Astrocyte (in vitro differentiated cells and primary cell): ENCODE measurements around the gene NIT2. TPM values are rescaled to one million over a fixed set of nuclear protein-coding genes. Genes with fewer than 3 reads are reported as not detected.
"Not testable (repeated sequence)": the region's sequence is repeated elsewhere in the genome, so short reads cannot be mapped to it uniquely, and the experiment has no call there.

Experiments used
- DNase-seq: peaks from one replicate; pipeline ENCODE4 v3.0.0-alpha.2; 2010; ENCODE audit warnings: low read depth
- FAIRE-seq: peaks from 2 replicates; lab custom pipeline; 2011; peaks lifted over from hg19 to GRCh38; lab: Jason Lieb, UNC
- H2AFZ ChIP-seq: 2 replicates; pipeline ENCODE4 v1.6.0; 2012; ENCODE audit warnings: low read depth, low read length, inconsistent platforms
- H3K27ac ChIP-seq: 2 replicates; pipeline ENCODE4 v1.5.1; 2011; ENCODE audit warnings: low read depth, low read length, inconsistent platforms
- H3K27me3 ChIP-seq: 2 replicates; pipeline ENCODE4 v1.6.0; 2011; ENCODE audit warnings: low read length, inconsistent platforms; ENCODE audit not compliant: insufficient read depth
- H3K36me3 ChIP-seq: 2 replicates; pipeline ENCODE4 v1.5.1; 2011; ENCODE audit warnings: low read length, inconsistent platforms; ENCODE audit not compliant: insufficient read depth
- H3K4me1 ChIP-seq: 2 replicates; pipeline ENCODE4 v1.5.1; 2011; ENCODE audit warnings: low read length, inconsistent platforms; ENCODE audit not compliant: insufficient read depth
- H3K4me2 ChIP-seq: 2 replicates; pipeline ENCODE4 v1.6.0; 2012; ENCODE audit warnings: low read length, inconsistent platforms
- H3K4me3 ChIP-seq: 2 replicates; pipeline ENCODE4 v1.5.1; 2011; ENCODE audit warnings: low read depth, mild to moderate bottlenecking, low read length, inconsistent platforms; ENCODE audit not compliant: insufficient read depth
- H3K79me2 ChIP-seq: 2 replicates; pipeline ENCODE4 v1.6.0; 2012; ENCODE audit warnings: mild to moderate bottlenecking, low read length, inconsistent platforms; ENCODE audit not compliant: insufficient read depth
- H3K9ac ChIP-seq: 2 replicates; pipeline ENCODE4 v1.6.0; 2012; ENCODE audit warnings: mild to moderate bottlenecking, low read length, inconsistent platforms
- H3K9me3 ChIP-seq: 2 replicates; pipeline ENCODE4 v1.5.1; 2012; ENCODE audit warnings: low read depth, mild to moderate bottlenecking, low read length, inconsistent platforms; ENCODE audit not compliant: insufficient read depth
- H4K20me1 ChIP-seq: 2 replicates; pipeline ENCODE4 v1.6.0; 2012; ENCODE audit warnings: low read length, inconsistent platforms; ENCODE audit not compliant: insufficient read depth
- H3K27ac Mint-ChIP-seq: one replicate; pipeline ENCODE4 v1.8.0; 2021; ENCODE audit warnings: mild to moderate bottlenecking, mixed read lengths; ENCODE audit not compliant: unreplicated experiment
- H3K27me3 Mint-ChIP-seq: one replicate; pipeline ENCODE4 v1.8.0; 2021; ENCODE audit warnings: low read depth, mixed read lengths; ENCODE audit not compliant: unreplicated experiment
- H3K36me3 Mint-ChIP-seq: one replicate; pipeline ENCODE4 v1.8.0; 2021; ENCODE audit warnings: low read depth, mixed read lengths; ENCODE audit not compliant: unreplicated experiment
- H3K4me1 Mint-ChIP-seq: one replicate; pipeline ENCODE4 v1.8.0; 2021; ENCODE audit warnings: low read depth, mixed read lengths; ENCODE audit not compliant: unreplicated experiment
- H3K4me3 Mint-ChIP-seq: one replicate; pipeline ENCODE4 v1.8.0; 2021; ENCODE audit warnings: mild to moderate bottlenecking, moderate library complexity, mixed read lengths; ENCODE audit not compliant: unreplicated experiment
- H3K9me3 Mint-ChIP-seq: one replicate; pipeline ENCODE4 v1.8.0; 2021; ENCODE audit warnings: mild to moderate bottlenecking, mixed read lengths; ENCODE audit not compliant: unreplicated experiment
- EZH2 ChIP-seq: IDR thresholded peaks from 2 replicates; pipeline ENCODE4 v1.6.1; 2012; ENCODE audit warnings: mild to moderate bottlenecking, low read length, inconsistent platforms; ENCODE audit not compliant: insufficient read depth
- total RNA-seq: library from RNA; stranded (reverse); gene quantifications from 2 replicates; pipeline ENCODE4 v1.2.1, GENCODE V29; 2021
- TF ChIP-seq, protein P1 (sequence below): IDR thresholded peaks from 2 replicates; pipeline ENCODE4 v1.5.1; 2011; ENCODE audit warnings: low read depth, mild to moderate bottlenecking, inconsistent platforms, low read length, moderate library complexity; ENCODE audit not compliant: insufficient read depth

The NIT2 gene
- total RNA-seq, 1 donor from 2014 or later, result 47.7 TPM

GRCh38 chr3:100333051-100333450 lies 1.5 kb upstream of the NIT2 start:
- TF ChIP-seq, protein P1, sequence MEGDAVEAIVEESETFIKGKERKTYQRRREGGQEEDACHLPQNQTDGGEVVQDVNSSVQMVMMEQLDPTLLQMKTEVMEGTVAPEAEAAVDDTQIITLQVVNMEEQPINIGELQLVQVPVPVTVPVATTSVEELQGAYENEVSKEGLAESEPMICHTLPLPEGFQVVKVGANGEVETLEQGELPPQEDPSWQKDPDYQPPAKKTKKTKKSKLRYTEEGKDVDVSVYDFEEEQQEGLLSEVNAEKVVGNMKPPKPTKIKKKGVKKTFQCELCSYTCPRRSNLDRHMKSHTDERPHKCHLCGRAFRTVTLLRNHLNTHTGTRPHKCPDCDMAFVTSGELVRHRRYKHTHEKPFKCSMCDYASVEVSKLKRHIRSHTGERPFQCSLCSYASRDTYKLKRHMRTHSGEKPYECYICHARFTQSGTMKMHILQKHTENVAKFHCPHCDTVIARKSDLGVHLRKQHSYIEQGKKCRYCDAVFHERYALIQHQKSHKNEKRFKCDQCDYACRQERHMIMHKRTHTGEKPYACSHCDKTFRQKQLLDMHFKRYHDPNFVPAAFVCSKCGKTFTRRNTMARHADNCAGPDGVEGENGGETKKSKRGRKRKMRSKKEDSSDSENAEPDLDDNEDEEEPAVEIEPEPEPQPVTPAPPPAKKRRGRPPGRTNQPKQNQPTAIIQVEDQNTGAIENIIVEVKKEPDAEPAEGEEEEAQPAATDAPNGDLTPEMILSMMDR, result no peak
- no peak for TF ChIP-seq EZH2
- Histone ChIP-seq H3K4me3 (no peak overlapping the region), H4K20me1 (no peaks in the 10 kb centered on the region), H3K79me2 (no peaks in the 10 kb centered on the region), H3K27me3 (no peaks in the 10 kb centered on the region), H3K4me2 (no peak overlapping the region), H3K36me3 (no peaks in the 10 kb centered on the region), H3K9ac (no peak overlapping the region), H3K9me3 (no peaks in the 10 kb centered on the region), H3K27ac (no peak overlapping the region), H3K4me1 (peaks cover 6% of the 10 kb centered on the region), H2AFZ (no peak overlapping the region)
- H3K9me3 Mint-ChIP-seq, result no peaks in the 10 kb centered on the region
- H3K27ac Mint-ChIP-seq, result no peak overlapping the region
- no peaks in the 10 kb centered on the region for H3K27me3 Mint-ChIP-seq
- no peak overlapping the region for H3K4me3 Mint-ChIP-seq
- H3K36me3 Mint-ChIP-seq, result peaks cover under 1% of the 10 kb centered on the region
- H3K4me1 Mint-ChIP-seq, result peaks cover 3% of the 10 kb centered on the region
- DNase-seq (no peak), FAIRE-seq (no peak)

DNA sequence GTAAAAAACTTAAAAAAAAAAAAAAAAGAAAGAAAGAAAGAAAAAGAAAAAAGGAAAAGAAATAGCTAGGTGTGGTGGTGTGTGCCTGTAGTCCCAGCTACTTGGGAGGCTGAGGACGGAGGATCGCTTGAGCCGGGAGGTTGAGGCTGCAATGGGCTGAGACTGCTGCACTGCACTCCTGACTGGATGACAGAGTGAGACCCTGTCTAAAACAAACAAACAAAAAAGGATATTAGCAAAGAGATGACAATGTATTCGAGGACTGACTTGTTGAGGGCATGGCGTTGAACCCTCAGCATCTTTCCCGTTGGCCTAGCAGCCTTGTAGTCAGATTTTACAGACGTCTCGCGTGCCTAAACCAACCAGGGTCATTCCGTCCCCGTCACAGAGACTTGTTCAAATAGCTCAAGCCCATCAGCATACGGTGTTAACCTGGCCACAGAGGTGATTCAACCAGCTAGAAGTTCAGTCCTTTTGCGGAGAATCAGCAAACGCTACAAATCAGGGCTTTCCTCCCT lies 528 bp upstream of the NIT2 start:
- H3K9me3 Mint-ChIP-seq, result no peaks in the 10 kb centered on the region
- H3K9ac ChIP-seq, result peak overlapping the region; percentile 85
- peak overlapping the region; percentile 100 for H2AFZ ChIP-seq
- H3K4me3 Mint-ChIP-seq, result peak overlapping the region; percentile 83
- no peaks in the 10 kb centered on the region for H3K27me3 ChIP-seq
- no peak for TF ChIP-seq EZH2
- TF ChIP-seq, protein P1, result no peak
- FAIRE-seq (no peak), DNase-seq (no peak)
- H3K27me3 Mint-ChIP-seq, result no peaks in the 10 kb centered on the region
- no peaks in the 10 kb centered on the region for H3K79me2 ChIP-seq
- peak overlapping the region; percentile 100 for H3K4me2 ChIP-seq
- H4K20me1 ChIP-seq, result no peaks in the 10 kb centered on the region
- peaks cover 6% of the 10 kb centered on the region for H3K4me1 ChIP-seq
- peak overlapping the region; percentile 88 for H3K4me3 ChIP-seq
- H3K9me3 ChIP-seq, result no peaks in the 10 kb centered on the region
- H3K4me1 Mint-ChIP-seq, result peaks cover 3% of the 10 kb centered on the region
- no peaks in the 10 kb centered on the region for H3K36me3 ChIP-seq
- peaks cover 4% of the 10 kb centered on the region for H3K36me3 Mint-ChIP-seq
- peak overlapping the region; percentile 46 for H3K27ac ChIP-seq
- H3K27ac Mint-ChIP-seq, result peak overlapping the region; percentile 42

GRCh38 chr3:100335434-100335833 lies 877 bp downstream of the NIT2 start:
- H3K36me3 Mint-ChIP-seq, result peaks cover 4% of the 10 kb centered on the region
- Histone ChIP-seq H4K20me1 (no peaks in the 10 kb centered on the region), H3K27ac (peak overlapping the region; percentile 41), H3K4me2 (peak overlapping the region; percentile 100), H3K9me3 (no peaks in the 10 kb centered on the region), H3K79me2 (no peaks in the 10 kb centered on the region), H3K36me3 (no peaks in the 10 kb centered on the region), H3K9ac (peak overlapping the region; percentile 85), H3K4me3 (peak overlapping the region; percentile 88), H3K4me1 (peaks cover 6% of the 10 kb centered on the region), H2AFZ (peak overlapping the region; percentile 100), H3K27me3 (no peaks in the 10 kb centered on the region)
- FAIRE-seq, result no peak
- H3K4me1 Mint-ChIP-seq, result peaks cover 3% of the 10 kb centered on the region
- TF ChIP-seq EZH2, result no peak
- TF ChIP-seq, protein P1, result no peak
- no peaks in the 10 kb centered on the region for H3K9me3 Mint-ChIP-seq
- peak overlapping the region; percentile 87 for H3K4me3 Mint-ChIP-seq
- no peak for DNase-seq
- peak overlapping the region; percentile 41 for H3K27ac Mint-ChIP-seq
- no peaks in the 10 kb centered on the region for H3K27me3 Mint-ChIP-seq

DNA sequence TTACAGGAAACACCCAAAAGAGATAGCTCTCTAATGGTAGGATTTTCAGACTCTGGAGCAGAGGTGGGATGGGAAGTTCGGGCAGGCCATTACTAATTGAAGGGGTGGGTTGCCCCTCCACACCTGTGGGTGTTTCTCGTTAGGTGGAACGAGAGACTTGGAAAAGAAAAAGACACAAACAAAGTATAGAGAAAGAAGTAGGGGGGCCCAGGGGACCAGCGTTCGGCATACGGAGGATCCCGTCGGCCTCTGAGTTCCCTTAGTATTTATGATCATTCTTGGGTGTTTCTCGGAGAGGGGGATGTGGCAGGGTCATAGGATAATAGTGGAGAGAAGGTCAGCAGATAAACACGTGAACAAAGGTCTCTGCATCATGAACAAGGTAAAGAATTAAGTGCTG lies 1.7 kb downstream of the NIT2 start:
- not testable (repeated sequence) for H3K9me3 ChIP-seq, H3K36me3 ChIP-seq, H3K9me3 Mint-ChIP-seq, H3K4me1 Mint-ChIP-seq, H3K36me3 Mint-ChIP-seq, H3K4me2 ChIP-seq, H3K9ac ChIP-seq, H2AFZ ChIP-seq, FAIRE-seq, DNase-seq, H3K4me3 ChIP-seq, H3K27ac Mint-ChIP-seq, H3K79me2 ChIP-seq, H3K27me3 ChIP-seq, H4K20me1 ChIP-seq, H3K4me1 ChIP-seq, H3K27ac ChIP-seq, H3K27me3 Mint-ChIP-seq
- H3K4me3 Mint-ChIP-seq, result peak overlapping the region; percentile 54
